HCT116 (cell line): ENCODE data around the gene CCDC85B. TPM values are rescaled to one million over a fixed set of nuclear protein-coding genes. Genes with fewer than 3 reads are reported as not detected.

ENCODE experiments used
- ATAC-seq: fragments of 200-7000 bp; cut with Tn5 transposase; 2 replicates; pipeline ENCODE4 v1.9.1; 2020; ENCODE audit warnings: mild to moderate bottlenecking, moderate library complexity
- BruUV-seq: library from RNA; stranded (reverse); fragments of 400-500 nt; replicated peaks from 2 replicates; lab custom pipeline; 2021; lab: Mats Ljungman, UMichigan
- CTCF ChIA-PET: fragments of 300-600 bp; sonication (Branson Sonifier 250); formaldehyde crosslinking; loops from one replicate; lab custom pipeline; 2021; ENCODE audit warnings: antibody characterized with exemption; lab: Charles Lee
- POLR2A ChIA-PET: fragments of 300-600, 350-600 bp; sonication (Branson Sonifier 250); formaldehyde crosslinking; loops from one replicate; lab custom pipeline; 2021; ENCODE audit warnings: antibody characterized with exemption; lab: Charles Lee
- RAD21 ChIA-PET, 2 experiments: fragments of 300-600 bp; sonication (Branson Sonifier 250); formaldehyde crosslinking; loops; one replicate each; lab custom pipeline; 2023; ENCODE audit warnings: low total read pairs in 2 of 2; ENCODE audit not compliant: uncharacterized antibody in 2 of 2, unreplicated experiment in 2 of 2, low non-redundant PET in 1 of 2; lab: Charles Lee
- DNase-seq: peaks from one replicate; pipeline ENCODE4 v3.0.0-alpha.2; 2010; ENCODE audit warnings: low read depth, low spot score
- H2AFZ ChIP-seq: fragments of 200-600 bp; shearing (Covaris generic), sonication (generic); 2 replicates; pipeline ENCODE4 v1.6.1; 2017; ENCODE audit warnings: low read depth, mixed run types, mixed read lengths, antibody characterized with exemption, low read length; ENCODE audit not compliant: poor library complexity, severe bottlenecking
- H3K27ac ChIP-seq: 2 replicates; pipeline ENCODE4 v1.5.1; 2012; ENCODE audit warnings: low read depth, low read length
- H3K27me3 ChIP-seq: fragments of 200-600 bp; sonication (generic); 2 replicates; pipeline ENCODE4 v1.6.1; 2016; ENCODE audit warnings: mixed run types, low read length, mixed read lengths; ENCODE audit not compliant: insufficient read depth
- H3K36me3 ChIP-seq, 2 experiments: fragments of 200-500 bp in 1 of 2; fragments of 200-600 bp in 1 of 2; sonication (Bioruptor generic) in 1 of 2; sonication (generic) in 1 of 2; 2 replicates each; pipeline versions ENCODE4 v1.5.1 to v1.6.1; 2014 to 2016; ENCODE audit warnings: low read length in 2 of 2, inconsistent platforms in 1 of 2, mixed read lengths in 1 of 2, mixed run types in 1 of 2; ENCODE audit not compliant: insufficient read depth in 2 of 2, control insufficient read depth in 1 of 2
- H3K4me1 ChIP-seq, 2 experiments: fragments of 200-600 bp in 1 of 2; sonication (generic) in 1 of 2; 2 replicates each; pipeline versions ENCODE4 v1.5.1 to v1.6.1; 2012 to 2017; ENCODE audit warnings: low read length in 2 of 2, inconsistent platforms in 1 of 2, mild to moderate bottlenecking in 1 of 2, mixed read lengths in 1 of 2, mixed run types in 1 of 2, moderate library complexity in 1 of 2; ENCODE audit not compliant: insufficient read depth in 2 of 2, control insufficient read depth in 1 of 2
- H3K4me2 ChIP-seq: fragments of 200-600 bp; sonication (generic); 2 replicates; pipeline ENCODE4 v1.6.1; 2017; ENCODE audit warnings: mixed run types, low read length, mixed read lengths
- H3K4me3 ChIP-seq, 2 experiments: fragments of 200-600 bp in 1 of 2; sonication (generic) in 1 of 2; replicated peaks in 1 of 2; 2 replicates each; pipeline ENCODE4 v1.5.1; 2011 to 2016; ENCODE audit warnings: low read length in 2 of 2, control low read depth in 1 of 2, low read depth in 1 of 2, mild to moderate bottlenecking in 1 of 2, mixed read lengths in 1 of 2, mixed run types in 1 of 2
- H3K79me2 ChIP-seq: fragments of 200-600 bp; sonication (generic); 2 replicates; pipeline ENCODE4 v1.6.1; 2017; ENCODE audit warnings: mild to moderate bottlenecking, mixed run types, low read length, moderate library complexity, mixed read lengths; ENCODE audit not compliant: insufficient read depth
- H3K9ac ChIP-seq: fragments of 200-600 bp; sonication (generic); 2 replicates; pipeline ENCODE4 v1.6.1; 2016; ENCODE audit warnings: low read length, mixed read lengths
- H3K9me2 ChIP-seq: fragments of 200-600 bp; sonication (generic), shearing (Covaris generic); 2 replicates; pipeline ENCODE4 v1.6.1; 2017; ENCODE audit warnings: mixed run types, mild to moderate bottlenecking, moderate library complexity; ENCODE audit not compliant: insufficient read depth
- H3K9me3 ChIP-seq, 2 experiments: fragments of 200-500 bp in 1 of 2; fragments of 200-600 bp in 1 of 2; sonication (Bioruptor generic) in 1 of 2; sonication (generic) in 1 of 2; 2 replicates each; pipeline ENCODE4 v1.6.1; 2014 to 2017; ENCODE audit warnings: low read length in 2 of 2, mixed read lengths in 2 of 2, inconsistent platforms in 1 of 2, low read depth in 1 of 2, mild to moderate bottlenecking in 1 of 2, mixed run types in 1 of 2, moderate library complexity in 1 of 2; ENCODE audit not compliant: control insufficient read depth in 1 of 2, insufficient read depth in 1 of 2
- H4K20me1 ChIP-seq: fragments of 200-600 bp; sonication (generic), shearing (Covaris generic); 2 replicates; pipeline ENCODE4 v1.6.1; 2017; ENCODE audit warnings: mixed run types, mild to moderate bottlenecking, moderate library complexity; ENCODE audit not compliant: insufficient read depth
- CBX3 ChIP-seq: IDR thresholded peaks from 2 replicates; pipeline ENCODE4 v1.6.1; 2012; ENCODE audit warnings: low read depth
- CEBPB ChIP-seq: IDR thresholded peaks from 2 replicates; pipeline ENCODE4 v1.6.1; 2012; ENCODE audit warnings: low read depth
- EGR1 ChIP-seq: IDR thresholded peaks from 2 replicates; pipeline ENCODE4 v1.6.1; 2012; ENCODE audit warnings: low read depth
- ELF1 ChIP-seq: IDR thresholded peaks from 2 replicates; pipeline ENCODE4 v1.6.1; 2012; ENCODE audit warnings: low read depth, borderline replicate concordance
- EZH2 ChIP-seq: fragments of 200-600 bp; sonication (generic); IDR thresholded peaks from 2 replicates; pipeline ENCODE4 v1.6.1; 2017; ENCODE audit warnings: antibody characterized with exemption, mixed run types
- FOSL1 ChIP-seq: IDR thresholded peaks from 2 replicates; pipeline ENCODE4 v1.6.1; 2012; ENCODE audit warnings: low read depth
- POLR2A ChIP-seq: IDR thresholded peaks from 2 replicates; pipeline ENCODE4 v1.7.0; 2011; ENCODE audit warnings: borderline replicate concordance; ENCODE audit not compliant: insufficient read depth, insufficient read length; ENCODE audit errors: extremely low read depth
- POLR2AphosphoS5 ChIP-seq: IDR thresholded peaks from 2 replicates; pipeline ENCODE4 v1.6.1; 2011; ENCODE audit warnings: mild to moderate bottlenecking, low read depth, low read length, moderate library complexity
- SIN3A ChIP-seq: IDR thresholded peaks from 2 replicates; pipeline ENCODE4 v1.6.1; 2012; ENCODE audit warnings: low read depth
- SP1 ChIP-seq: IDR thresholded peaks from 2 replicates; pipeline ENCODE4 v1.6.1; 2012; ENCODE audit warnings: low read depth
- TCF7L2 ChIP-seq: IDR thresholded peaks from 2 replicates; pipeline ENCODE4 v1.7.0; 2011; ENCODE audit warnings: borderline replicate concordance, inconsistent platforms; ENCODE audit not compliant: insufficient read depth, insufficient read length; ENCODE audit errors: extremely low read depth
- ZFX ChIP-seq: fragments of 450-650 bp; IDR thresholded peaks from 2 replicates; pipeline ENCODE4 v1.6.1; 2017
- intact Hi-C: fragments of 100-400 bp; cut with micrococcal nuclease; formaldehyde crosslinking; loops from 2 replicates; pipeline ENCODE4 v1.10.0; 2022
- total RNA-seq: library from RNA; stranded (reverse); gene quantifications from one replicate; pipeline ENCODE4 v1.2.1, GENCODE V29; 2021; ENCODE audit not compliant: unreplicated experiment
- TF ChIP-seq, protein P1 (sequence below): IDR thresholded peaks from 2 replicates; pipeline ENCODE4 v1.6.1; 2012
- TF ChIP-seq, protein P2 (sequence below), 3 experiments: fragments of 200-600 bp in 1 of 3; sonication (generic) in 1 of 3; IDR thresholded peaks in 2 of 3; conservative IDR thresholded peaks in 1 of 3; 2 replicates each; pipeline ENCODE4 v1.5.1; 2012 to 2017; ENCODE audit warnings: low read depth in 2 of 3, low read length in 2 of 3, antibody characterized with exemption in 1 of 3, borderline replicate concordance in 1 of 3, control low read depth in 1 of 3, mild to moderate bottlenecking in 1 of 3, mixed read lengths in 1 of 3, mixed run types in 1 of 3, moderate library complexity in 1 of 3; ENCODE audit not compliant: insufficient read depth in 1 of 3

Gene CCDC85B
- total RNA-seq, 1 experiment from 2014 or later: 84.3 TPM

DNA sequence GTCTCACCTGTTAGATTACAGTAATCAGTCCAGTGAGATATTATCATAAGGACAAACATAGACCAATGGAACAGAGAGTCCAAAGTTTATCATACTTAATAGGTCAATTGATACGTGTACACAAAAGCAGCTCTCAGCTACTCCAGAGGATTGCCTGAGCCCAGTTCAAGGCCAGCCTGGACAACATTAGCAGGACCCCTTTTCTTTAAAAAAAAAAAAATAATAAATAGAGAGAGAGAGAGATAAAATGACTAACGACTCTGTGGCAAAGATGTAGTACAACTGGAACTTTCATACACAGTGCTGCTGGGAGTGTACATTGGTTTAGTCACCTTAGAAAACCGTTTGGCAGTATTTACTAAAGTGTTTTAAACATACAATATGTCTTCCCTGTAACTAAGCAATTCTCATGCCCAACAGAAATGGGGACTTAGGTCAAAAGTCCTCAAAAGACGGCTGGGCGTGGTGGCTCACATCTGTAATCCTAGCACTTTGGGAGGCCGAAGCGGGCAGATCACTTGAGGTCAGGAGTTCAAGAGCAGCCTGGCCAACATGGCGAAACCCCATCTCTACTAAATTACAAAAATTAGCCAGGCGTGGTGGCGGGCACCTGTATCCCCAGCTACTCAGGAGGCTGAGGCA lies 46.1 kb upstream of the CCDC85B start:
- H2AFZ ChIP-seq: no peak overlapping the region
- no peak for ATAC-seq
- no peaks in the 10 kb centered on the region for H3K9me3 ChIP-seq
- no peaks in the 10 kb centered on the region for H4K20me1 ChIP-seq
- H3K9me2 ChIP-seq: no peaks in the 10 kb centered on the region
- no peaks in the 10 kb centered on the region for H3K36me3 ChIP-seq
- no peaks in the 10 kb centered on the region for H3K79me2 ChIP-seq
- ChIA-PET POLR2A (no interaction called here), CTCF (interaction anchor here (1.3 to 1.5 kb wide), 2 partner anchors 16 to 65 kb away, joined by 5 to 6 read pairs; no protein-coding TSS in a partner anchor), RAD21 (no interaction called here)
- no peak overlapping the region for H3K4me3 ChIP-seq
- no peak overlapping the region for H3K9ac ChIP-seq
- no peaks in the 10 kb centered on the region for H3K27me3 ChIP-seq
- no TSS peak for BruUV-seq
- no peak overlapping the region for H3K4me2 ChIP-seq
- no peaks in the 10 kb centered on the region for H3K4me1 ChIP-seq
- intact Hi-C loops: no loop called here
- TF ChIP-seq CEBPB (no peak), CBX3 (no peak), SIN3A (no peak), SP1 (no peak), ZFX (no peak), POLR2AphosphoS5 (no peak), FOSL1 (no peak), POLR2A (no peak), ELF1 (no peak), EZH2 (no peak), TCF7L2 (no peak), EGR1 (no peak)
- TF ChIP-seq, protein P1, sequence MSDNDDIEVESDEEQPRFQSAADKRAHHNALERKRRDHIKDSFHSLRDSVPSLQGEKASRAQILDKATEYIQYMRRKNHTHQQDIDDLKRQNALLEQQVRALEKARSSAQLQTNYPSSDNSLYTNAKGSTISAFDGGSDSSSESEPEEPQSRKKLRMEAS: no peak
- TF ChIP-seq, protein P2, sequence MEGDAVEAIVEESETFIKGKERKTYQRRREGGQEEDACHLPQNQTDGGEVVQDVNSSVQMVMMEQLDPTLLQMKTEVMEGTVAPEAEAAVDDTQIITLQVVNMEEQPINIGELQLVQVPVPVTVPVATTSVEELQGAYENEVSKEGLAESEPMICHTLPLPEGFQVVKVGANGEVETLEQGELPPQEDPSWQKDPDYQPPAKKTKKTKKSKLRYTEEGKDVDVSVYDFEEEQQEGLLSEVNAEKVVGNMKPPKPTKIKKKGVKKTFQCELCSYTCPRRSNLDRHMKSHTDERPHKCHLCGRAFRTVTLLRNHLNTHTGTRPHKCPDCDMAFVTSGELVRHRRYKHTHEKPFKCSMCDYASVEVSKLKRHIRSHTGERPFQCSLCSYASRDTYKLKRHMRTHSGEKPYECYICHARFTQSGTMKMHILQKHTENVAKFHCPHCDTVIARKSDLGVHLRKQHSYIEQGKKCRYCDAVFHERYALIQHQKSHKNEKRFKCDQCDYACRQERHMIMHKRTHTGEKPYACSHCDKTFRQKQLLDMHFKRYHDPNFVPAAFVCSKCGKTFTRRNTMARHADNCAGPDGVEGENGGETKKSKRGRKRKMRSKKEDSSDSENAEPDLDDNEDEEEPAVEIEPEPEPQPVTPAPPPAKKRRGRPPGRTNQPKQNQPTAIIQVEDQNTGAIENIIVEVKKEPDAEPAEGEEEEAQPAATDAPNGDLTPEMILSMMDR (IDR thresholded peaks at IDR 0.05 in 2 of 3, conservative IDR thresholded peaks at IDR 0.05 in 1 of 3; ENCODE audit: borderline replicate concordance in 1 of 3, insufficient read depth in 1 of 3, low read depth in 2 of 3, low read length in 2 of 3): no peak
- no peak for DNase-seq
- H3K27ac ChIP-seq: no peak overlapping the region
